ENCODE measurements around the gene GYPB. TPM values are rescaled to one million over a fixed set of nuclear protein-coding genes. Genes with fewer than 3 reads are reported as not detected.
"Not testable (repeated sequence)": the region's sequence is repeated elsewhere in the genome, so short reads cannot be mapped to it uniquely, and the experiment has no call there.

Gene GYPB
- total RNA-seq (2014; rRNA removed; shearing (Covaris generic)) = not detected in 2 replicates
- polyA plus RNA-seq (2015; cell fraction: cytosol; rRNA removed) = not detected in 2 replicates
- not detected in 2 replicates for polyA plus RNA-seq (2015; cell fraction: nucleus; rRNA removed)

GRCh38 chr4:144019277-144019676 lies at the start of gene GYPB:
GYPB (minus strand) TSS chr4:144019380; CDS start chr4:144019287, 93 bp downstream.
- DNase-seq (ENCODE audit: low read depth) = not testable (repeated sequence)

- DNase-seq (ENCODE audit: low read depth) = not testable (repeated sequence)
These were observed 42.4 kb upstream of the GYPB start for GRCh38 chr4:144061556-144061955.

GRCh38 chr4:144060234-144060859 lies 41.2 kb upstream of the GYPB start:
- peak; percentile 0 for DNase-seq (ENCODE audit: low read depth)

GRCh38 chr4:144056800-144057199 lies 37.6 kb upstream of the GYPB start:
- no peak for DNase-seq (ENCODE audit: low read depth)

GRCh38 chr4:144055336-144055735 lies 36.2 kb upstream of the GYPB start:
- not testable (repeated sequence) for DNase-seq (ENCODE audit: low read depth)

GRCh38 chr4:144051494-144051893 lies 32.3 kb upstream of the GYPB start:
- not testable (repeated sequence) for DNase-seq (ENCODE audit: low read depth)

- not testable (repeated sequence) for DNase-seq (ENCODE audit: low read depth)
These were observed 31.5 kb upstream of the GYPB start for GRCh38 chr4:144050631-144051030.

GRCh38 chr4:144049495-144050424 lies 30.6 kb upstream of the GYPB start:
- DNase-seq (ENCODE audit: low read depth) = not testable (repeated sequence)

- DNase-seq (ENCODE audit: low read depth) = not testable (repeated sequence)
These were observed 25.8 kb upstream of the GYPB start for GRCh38 chr4:144044936-144045335.

GRCh38 chr4:144032580-144032979 lies 13.4 kb upstream of the GYPB start:
- DNase-seq (ENCODE audit: low read depth) = not testable (repeated sequence)

GRCh38 chr4:144031875-144032274 lies 12.7 kb upstream of the GYPB start:
- DNase-seq (ENCODE audit: low read depth) = not testable (repeated sequence)

- DNase-seq (ENCODE audit: low read depth) = not testable (repeated sequence)
These were observed 12.2 kb upstream of the GYPB start for GRCh38 chr4:144031369-144031768.

GRCh38 chr4:144030708-144031107 lies 11.5 kb upstream of the GYPB start:
- DNase-seq (ENCODE audit: low read depth) = not testable (repeated sequence)

GRCh38 chr4:144026682-144027081 lies 7.5 kb upstream of the GYPB start:
- DNase-seq (ENCODE audit: low read depth) = not testable (repeated sequence)

GRCh38 chr4:144024399-144025053 lies 5.3 kb upstream of the GYPB start:
- not testable (repeated sequence) for DNase-seq (ENCODE audit: low read depth)

GRCh38 chr4:144022772-144023400 lies 3.7 kb upstream of the GYPB start:
- DNase-seq (ENCODE audit: low read depth) = not testable (repeated sequence)

- peak; percentile 13 for DNase-seq (ENCODE audit: low read depth)
These were observed 2.3 kb upstream of the GYPB start for GRCh38 chr4:144021336-144021990.

GRCh38 chr4:144018223-144019000 lies 768 bp downstream of the GYPB start:
- not testable (repeated sequence) for DNase-seq (ENCODE audit: low read depth)

GRCh38 chr4:144017271-144017670 lies 1.9 kb downstream of the GYPB start:
- DNase-seq (ENCODE audit: low read depth) = not testable (repeated sequence)
